Glutamatergic neuron (in vitro differentiated cells): ENCODE measurements around the gene CRPPA. TPM values are rescaled to one million over a fixed set of nuclear protein-coding genes. Genes with fewer than 3 reads are reported as not detected.
A peak's percentile ranks its signal among the peaks of the same experiment; 100 is the strongest.

Source experiments
- DNase-seq: peaks from one replicate; pipeline ENCODE4 v3.0.0; 2022
- H3K27ac Mint-ChIP-seq: one replicate; pipeline ENCODE4 v1.8.0; 2020; ENCODE audit warnings: mild to moderate bottlenecking, mixed read lengths, inconsistent platforms; ENCODE audit not compliant: unreplicated experiment
- H3K27me3 Mint-ChIP-seq: one replicate; pipeline ENCODE4 v1.8.0; 2020; ENCODE audit warnings: mild to moderate bottlenecking, moderate library complexity, mixed read lengths, inconsistent platforms; ENCODE audit not compliant: unreplicated experiment
- H3K36me3 Mint-ChIP-seq: one replicate; pipeline ENCODE4 v1.8.0; 2020; ENCODE audit warnings: mild to moderate bottlenecking, mixed read lengths, inconsistent platforms; ENCODE audit not compliant: unreplicated experiment
- H3K4me1 Mint-ChIP-seq: one replicate; pipeline ENCODE4 v1.8.0; 2020; ENCODE audit warnings: mild to moderate bottlenecking, low read depth, mixed read lengths, inconsistent platforms; ENCODE audit not compliant: unreplicated experiment
- H3K4me3 Mint-ChIP-seq: one replicate; pipeline ENCODE4 v1.8.0; 2020; ENCODE audit warnings: mild to moderate bottlenecking, mixed read lengths, inconsistent platforms; ENCODE audit not compliant: unreplicated experiment
- H3K9me3 Mint-ChIP-seq: one replicate; pipeline ENCODE4 v1.8.0; 2020; ENCODE audit warnings: mild to moderate bottlenecking, moderate library complexity, mixed read lengths, inconsistent platforms; ENCODE audit not compliant: unreplicated experiment
- CTCF ChIP-seq: fragments of 200-600 bp; sonication (generic); IDR thresholded peaks from one replicate; pipeline ENCODE4 v1.5.0; 2021; ENCODE audit not compliant: partially characterized antibody, unreplicated experiment
- total RNA-seq: library from RNA; stranded (reverse); fragmentation: NEBNext Ultra II Directional; extraction: Animal tissue kit (Norgen Biotek cat#: 25700); gene quantifications from one replicate; pipeline ENCODE4 v1.2.1, GENCODE V29; 2021; ENCODE audit not compliant: unreplicated experiment

Gene CRPPA
- total RNA-seq, 1 donor from 2014 or later: 5.3 TPM

- Mint-ChIP-seq H3K27me3 (no peaks in the 10 kb centered on the region), H3K9me3 (no peaks in the 10 kb centered on the region), H3K4me3 (no peak overlapping the region), H3K27ac (no peak overlapping the region), H3K36me3 (no peaks in the 10 kb centered on the region), H3K4me1 (no peaks in the 10 kb centered on the region)
- no peak for DNase-seq
- no peak for TF ChIP-seq CTCF
Measured at GRCh38 chr7:16432425-16432731, 11.0 kb upstream of the CRPPA start.

GRCh38 chr7:16431646-16432424, 10.5 kb upstream of the CRPPA start:
- Mint-ChIP-seq H3K27ac (no peak overlapping the region), H3K9me3 (no peaks in the 10 kb centered on the region), H3K27me3 (no peaks in the 10 kb centered on the region), H3K36me3 (no peaks in the 10 kb centered on the region), H3K4me3 (no peak overlapping the region), H3K4me1 (no peaks in the 10 kb centered on the region)
- TF ChIP-seq CTCF: peak; percentile 28
- DNase-seq: no peak

- H3K27me3 Mint-ChIP-seq: no peaks in the 10 kb centered on the region
- H3K27ac Mint-ChIP-seq: no peak overlapping the region
- TF ChIP-seq CTCF: no peak
Measured at GRCh38 chr7:16430133-16430532, 8.8 kb upstream of the CRPPA start.

GRCh38 chr7:16428672-16429071, 7.3 kb upstream of the CRPPA start:
- no peak for DNase-seq
- no peak for TF ChIP-seq CTCF

More at GRCh38 chr7:16430133-16430532, 8.8 kb upstream of the CRPPA start:
- Mint-ChIP-seq H3K4me1 (no peaks in the 10 kb centered on the region), H3K4me3 (no peak overlapping the region), H3K36me3 (no peaks in the 10 kb centered on the region), H3K9me3 (no peaks in the 10 kb centered on the region)
- DNase-seq: no peak

GRCh38 chr7:16428182-16428581, 6.8 kb upstream of the CRPPA start:
- H3K4me1 Mint-ChIP-seq: no peaks in the 10 kb centered on the region
- H3K4me3 Mint-ChIP-seq: no peak overlapping the region
- DNase-seq: no peak
- H3K36me3 Mint-ChIP-seq: no peaks in the 10 kb centered on the region
- TF ChIP-seq CTCF: no peak
- no peaks in the 10 kb centered on the region for H3K9me3 Mint-ChIP-seq
- H3K27me3 Mint-ChIP-seq: no peaks in the 10 kb centered on the region
- H3K27ac Mint-ChIP-seq: no peak overlapping the region

More at GRCh38 chr7:16428672-16429071, 7.3 kb upstream of the CRPPA start:
- no peaks in the 10 kb centered on the region for H3K27me3 Mint-ChIP-seq
- H3K4me1 Mint-ChIP-seq: no peaks in the 10 kb centered on the region
- no peak overlapping the region for H3K27ac Mint-ChIP-seq
- H3K36me3 Mint-ChIP-seq: no peaks in the 10 kb centered on the region
- H3K4me3 Mint-ChIP-seq: no peak overlapping the region
- H3K9me3 Mint-ChIP-seq: no peaks in the 10 kb centered on the region
